GM18519 (cell line): ENCODE data around the gene SQSTM1.
A peak's percentile ranks its signal among the peaks of the same experiment; 100 is the strongest.
"Not testable (repeated sequence)": the region's sequence is repeated elsewhere in the genome, so short reads cannot be mapped to it uniquely, and the experiment has no call there.

ENCODE experiments used
- ATAC-seq: cut with Tn5 transposase; IDR thresholded peaks from one replicate; pipeline ENCODE4 v1.9.1; 2021; ENCODE audit warnings: mild to moderate bottlenecking, moderate library complexity; ENCODE audit not compliant: unreplicated experiment, low FRiP score

Gene SQSTM1

DNA sequence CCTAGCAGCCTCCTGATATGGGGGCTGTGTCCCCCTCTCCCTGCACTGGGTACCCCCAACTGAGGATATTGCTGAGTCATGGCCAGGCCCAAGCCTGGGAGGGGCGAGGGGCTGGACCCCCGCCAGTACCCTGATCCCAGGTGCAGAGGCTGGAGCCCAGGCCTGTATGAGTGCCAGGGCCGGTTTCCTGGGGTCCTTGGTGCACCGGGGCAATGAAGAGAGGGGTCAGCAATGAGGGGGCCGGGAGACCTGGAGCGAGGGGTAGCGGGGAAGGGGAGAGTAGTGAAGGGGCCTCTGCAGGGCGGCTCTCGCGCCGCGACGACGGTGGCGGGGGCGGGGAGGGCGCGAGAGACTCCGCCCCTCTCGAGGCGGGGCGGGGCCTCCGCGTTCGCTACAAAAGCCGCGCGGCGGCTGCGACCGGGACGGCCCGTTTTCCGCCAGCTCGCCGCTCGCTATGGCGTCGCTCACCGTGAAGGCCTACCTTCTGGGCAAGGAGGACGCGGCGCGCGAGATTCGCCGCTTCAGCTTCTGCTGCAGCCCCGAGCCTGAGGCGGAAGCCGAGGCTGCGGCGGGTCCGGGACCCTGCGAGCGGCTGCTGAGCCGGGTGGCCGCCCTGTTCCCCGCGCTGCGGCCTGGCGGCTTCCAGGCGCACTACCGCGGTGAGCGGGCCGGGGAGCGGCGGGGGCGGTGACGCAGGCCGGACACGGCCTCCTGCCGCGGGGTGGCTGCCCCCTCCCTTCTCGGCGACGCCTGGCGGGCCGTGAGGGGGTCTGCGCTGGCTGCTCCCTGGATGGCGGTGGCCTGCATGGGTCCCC lies at the start of gene SQSTM1:
TSS of gene SQSTM1 (plus strand) at position 423 of the 815 bp plus-strand sequence. CDS start at position 455, 32 bp downstream.
- ATAC-seq: peak; percentile 29

DNA sequence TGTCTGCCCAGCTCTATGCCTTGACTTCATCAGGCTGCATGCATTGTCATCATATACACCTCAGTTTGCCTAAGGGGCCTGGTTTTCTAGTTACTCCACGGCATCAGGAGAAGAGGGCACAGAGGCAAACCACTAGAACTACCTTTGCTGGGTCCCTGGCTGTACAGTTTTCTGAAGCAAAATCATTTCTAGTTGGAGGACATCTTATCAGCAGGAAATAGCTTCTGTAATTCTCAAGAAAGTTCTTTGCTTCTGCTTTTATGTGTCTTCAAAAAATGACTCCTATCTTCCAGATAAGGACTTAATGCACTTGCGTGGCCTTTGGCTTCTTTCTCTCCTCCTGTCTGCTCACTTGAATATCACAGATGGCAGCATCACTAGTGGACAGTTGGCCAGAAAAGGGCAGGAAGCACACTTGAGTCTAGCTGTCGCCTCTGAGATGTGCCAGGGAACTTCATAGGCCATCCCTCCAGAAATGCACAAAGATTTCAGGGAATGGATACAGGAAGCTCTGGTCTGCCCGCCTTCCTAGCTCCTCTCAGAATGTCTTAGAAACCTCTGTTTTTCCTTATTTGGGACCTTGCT lies 49.3 kb upstream of the SQSTM1 start:
- ATAC-seq: no peak

- no peak for ATAC-seq
These were observed 48.4 kb upstream of the SQSTM1 start for GRCh38 chr5:179772351-179772750.

DNA sequence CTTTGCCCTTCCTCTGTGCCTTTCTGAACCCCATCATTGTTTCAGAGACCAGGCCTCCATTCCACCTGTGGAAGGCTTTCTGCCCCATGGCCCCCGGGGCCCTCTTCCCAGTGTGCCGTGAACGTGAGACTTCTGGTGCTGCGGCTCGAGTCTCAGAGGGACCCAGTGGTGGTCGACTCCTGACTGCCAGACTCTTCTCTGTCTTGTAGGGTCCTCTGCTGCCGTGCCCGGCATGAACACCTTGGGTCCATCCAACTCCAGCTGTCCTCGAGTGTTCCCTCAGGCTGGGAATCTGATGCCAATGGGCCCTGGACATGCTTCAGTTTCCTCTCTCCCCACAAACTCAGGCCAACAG lies 47.0 kb upstream of the SQSTM1 start:
- no peak for ATAC-seq

- ATAC-seq: no peak
These were observed 46.3 kb upstream of the SQSTM1 start for GRCh38 chr5:179774442-179774841.

DNA sequence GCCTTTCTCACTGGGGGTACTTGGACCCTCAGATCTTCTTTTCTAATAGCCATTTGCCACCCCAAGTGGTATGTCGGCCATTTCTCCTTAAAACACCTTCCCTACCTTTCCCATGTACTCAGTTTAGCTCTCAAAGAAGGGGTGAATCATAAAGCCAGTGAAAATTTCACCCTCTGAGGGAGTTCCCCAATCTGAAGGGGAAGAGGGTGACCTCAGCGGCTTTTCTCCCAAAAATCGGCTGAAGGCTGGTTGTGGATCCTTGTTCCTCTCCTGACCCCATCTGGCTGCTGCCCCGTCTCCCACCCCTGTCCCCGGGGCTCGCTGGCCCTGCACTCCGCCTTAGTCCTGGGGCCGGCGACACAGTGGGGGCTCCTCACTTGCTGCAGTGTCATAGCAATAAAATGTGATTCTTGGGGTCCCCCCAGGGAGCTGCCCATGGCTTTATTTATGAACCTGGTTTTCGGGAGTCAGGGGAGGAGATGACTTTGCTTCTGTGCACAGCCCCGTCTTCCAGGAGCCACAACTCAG lies 44.2 kb upstream of the SQSTM1 start:
- ATAC-seq: no peak

DNA sequence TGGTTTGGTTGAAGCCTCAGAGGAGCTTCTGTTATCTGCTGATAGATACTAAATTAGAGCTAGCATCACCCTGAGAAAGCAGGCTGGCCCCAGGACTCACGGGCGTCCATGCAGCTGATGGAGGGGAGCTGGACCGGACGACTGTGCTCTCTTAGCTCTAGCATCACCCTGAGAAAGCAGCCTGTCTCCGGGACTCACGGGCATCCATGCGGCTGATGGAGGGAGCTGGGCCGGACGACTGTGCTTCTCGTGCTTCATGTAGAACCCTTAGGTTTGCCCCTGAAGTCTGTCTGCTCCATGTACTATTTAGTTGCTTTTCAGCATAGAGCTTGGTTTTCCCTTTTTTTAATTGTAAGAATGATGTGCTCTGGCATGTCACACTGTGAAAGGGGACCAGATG lies 43.2 kb upstream of the SQSTM1 start:
- no peak for ATAC-seq

- no peak for ATAC-seq
These were observed 42.8 kb upstream of the SQSTM1 start for GRCh38 chr5:179777909-179778308.

DNA sequence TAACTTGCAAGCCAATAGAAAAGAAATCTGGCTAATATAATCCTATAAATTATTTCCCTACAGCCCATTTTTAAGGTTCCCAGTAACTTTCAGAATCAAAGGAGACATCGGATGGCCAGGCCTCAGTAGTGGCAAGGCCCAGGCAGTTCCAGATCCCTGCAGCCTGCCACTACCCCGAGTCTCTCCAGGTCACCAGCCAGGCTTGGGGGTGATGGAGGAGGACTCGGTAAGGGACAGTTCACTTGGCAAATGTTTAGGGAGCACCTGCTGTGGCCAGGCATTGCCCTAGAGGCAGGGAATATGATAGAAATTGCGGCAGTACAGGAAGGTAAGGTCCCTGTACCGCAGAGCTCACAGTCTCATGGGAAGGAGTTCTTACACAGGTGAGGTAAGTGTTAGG lies 42.1 kb upstream of the SQSTM1 start:
- ATAC-seq: no peak

- no peak for ATAC-seq
These were observed 40.9 kb upstream of the SQSTM1 start for GRCh38 chr5:179779826-179780225.

- no peak for ATAC-seq
These were observed 40.3 kb upstream of the SQSTM1 start for GRCh38 chr5:179780362-179780761.

- ATAC-seq: no peak
These were observed 38.9 kb upstream of the SQSTM1 start for GRCh38 chr5:179781846-179782245.

DNA sequence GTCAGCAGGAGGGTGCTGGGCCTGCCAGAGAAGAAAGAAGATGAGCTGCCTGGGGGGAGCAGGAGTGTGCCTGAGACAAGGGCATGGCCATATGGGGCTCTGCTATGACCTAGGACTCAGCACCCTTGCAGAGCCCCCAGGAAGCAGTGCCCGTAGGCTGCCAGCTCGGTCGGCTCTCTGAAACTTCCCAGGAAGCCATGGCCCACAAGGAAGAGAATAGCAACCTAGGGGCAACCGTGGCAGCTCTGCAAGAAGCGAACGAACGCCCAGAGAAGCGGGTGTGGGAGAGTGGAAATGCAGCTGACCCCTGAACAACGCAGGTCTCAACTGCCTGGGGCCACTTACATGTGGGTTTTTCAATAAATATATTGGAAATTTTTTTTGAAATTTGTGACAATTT lies 37.6 kb upstream of the SQSTM1 start:
- no peak for ATAC-seq

- no peak for ATAC-seq
These were observed 33.8 kb upstream of the SQSTM1 start for GRCh38 chr5:179786861-179787260.

DNA sequence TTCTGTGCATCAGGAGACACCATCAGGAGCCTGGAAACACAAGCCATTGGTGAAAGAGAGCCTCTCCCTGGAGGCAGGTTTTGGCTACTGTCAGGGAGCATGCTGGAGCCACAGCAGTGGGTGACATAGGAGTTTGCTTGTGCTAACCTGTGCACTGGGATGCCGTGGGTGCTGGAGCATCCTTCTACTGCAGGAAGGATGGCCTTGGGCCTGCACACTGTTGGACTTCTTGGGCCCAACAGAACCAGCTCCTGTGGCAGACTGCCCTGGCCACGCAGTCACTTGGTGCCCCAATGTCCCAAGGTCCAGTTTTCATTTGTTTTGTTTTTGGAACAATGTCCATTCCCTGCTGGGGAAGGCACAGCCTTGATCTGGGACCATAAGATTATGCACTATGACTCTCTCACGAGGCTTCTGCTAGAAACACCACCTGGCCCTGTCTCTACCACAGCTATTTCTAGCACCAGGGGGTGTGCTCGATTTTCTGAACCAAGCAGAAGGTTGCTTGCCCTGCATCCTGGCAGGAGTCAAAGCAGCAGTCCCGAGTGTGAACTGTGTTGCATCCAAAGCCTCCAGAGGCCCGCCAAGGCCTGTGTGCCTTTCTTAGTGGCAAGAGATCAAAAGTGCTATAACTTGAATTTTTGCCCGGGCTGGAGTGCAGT lies 32.4 kb upstream of the SQSTM1 start:
- ATAC-seq: no peak

- not testable (repeated sequence) for ATAC-seq
These were observed 31.4 kb upstream of the SQSTM1 start for GRCh38 chr5:179789278-179789677.

DNA sequence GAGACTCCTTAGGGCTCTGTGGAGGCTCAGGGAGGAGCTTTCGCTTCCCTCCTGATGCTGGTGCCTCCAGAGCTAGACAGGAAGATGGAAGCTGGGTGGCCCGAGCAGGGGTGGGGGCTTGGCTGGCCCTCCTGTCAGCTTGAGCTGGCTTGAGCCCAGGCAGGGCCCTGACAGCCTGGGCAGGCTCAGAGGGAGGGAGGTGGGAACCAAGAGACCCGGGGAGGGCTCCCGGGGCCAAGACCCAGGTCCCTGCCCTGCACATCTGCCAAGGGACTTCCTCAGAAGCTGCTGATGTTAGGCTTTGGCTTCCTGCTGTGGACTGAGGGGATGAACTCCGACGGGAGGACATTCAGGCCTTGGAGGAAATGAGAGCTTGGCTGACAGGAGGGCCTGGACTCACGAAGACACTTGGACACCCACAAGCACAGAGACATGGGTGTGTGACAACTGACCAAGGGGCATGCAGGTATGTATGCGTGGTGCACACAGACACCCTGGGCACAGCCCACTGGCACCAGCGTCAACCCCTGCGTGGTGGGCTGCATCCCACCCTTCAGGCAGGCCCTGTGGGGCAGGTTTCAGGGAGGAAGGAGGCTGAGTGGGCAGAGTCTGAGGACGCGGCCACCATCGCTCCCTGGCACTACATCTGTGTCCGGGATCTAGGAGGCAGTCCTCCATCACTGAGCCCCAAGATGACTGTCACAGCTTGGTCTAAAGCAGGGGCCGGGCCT lies 28.7 kb upstream of the SQSTM1 start:
- ATAC-seq: no peak

GRCh38 chr5:179792612-179793467 lies 27.9 kb upstream of the SQSTM1 start:
- no peak for ATAC-seq

GRCh38 chr5:179793468-179794139 lies 27.1 kb upstream of the SQSTM1 start, which contains the start of gene LTC4S:
TSS of gene LTC4S (plus strand) at chr5:179793986. CDS start at chr5:179794081, 95 bp downstream.
- no peak for ATAC-seq
